Cardiac fibroblast (primary cell): ENCODE data around the gene TPD52L1.

Experiments used
- DNase-seq, 2 donors: peaks; one replicate each; pipeline versions ENCODE4 v3.0.0 to v3.0.0-alpha.2; 2010; ENCODE audit warnings: low read depth in 2 of 2
- H3K4me3 ChIP-seq, 2 donors: replicated peaks in 1 of 2; 1 replicate in 1 of 2; 2 replicates in 1 of 2; pipeline ENCODE4 v1.5.1; 2011; ENCODE audit warnings: low read depth in 2 of 2, low read length in 2 of 2, mild to moderate bottlenecking in 2 of 2, moderate library complexity in 1 of 2
- TF ChIP-seq, protein P1 (sequence below): IDR thresholded peaks from one replicate; pipeline ENCODE4 v1.5.1; 2011; ENCODE audit warnings: low read depth, mild to moderate bottlenecking, low read length, inconsistent platforms

Gene TPD52L1

GRCh38 chr6:125200941-125201340 is 47.4 kb downstream of the TPD52L1 start:
- TF ChIP-seq, protein P1, sequence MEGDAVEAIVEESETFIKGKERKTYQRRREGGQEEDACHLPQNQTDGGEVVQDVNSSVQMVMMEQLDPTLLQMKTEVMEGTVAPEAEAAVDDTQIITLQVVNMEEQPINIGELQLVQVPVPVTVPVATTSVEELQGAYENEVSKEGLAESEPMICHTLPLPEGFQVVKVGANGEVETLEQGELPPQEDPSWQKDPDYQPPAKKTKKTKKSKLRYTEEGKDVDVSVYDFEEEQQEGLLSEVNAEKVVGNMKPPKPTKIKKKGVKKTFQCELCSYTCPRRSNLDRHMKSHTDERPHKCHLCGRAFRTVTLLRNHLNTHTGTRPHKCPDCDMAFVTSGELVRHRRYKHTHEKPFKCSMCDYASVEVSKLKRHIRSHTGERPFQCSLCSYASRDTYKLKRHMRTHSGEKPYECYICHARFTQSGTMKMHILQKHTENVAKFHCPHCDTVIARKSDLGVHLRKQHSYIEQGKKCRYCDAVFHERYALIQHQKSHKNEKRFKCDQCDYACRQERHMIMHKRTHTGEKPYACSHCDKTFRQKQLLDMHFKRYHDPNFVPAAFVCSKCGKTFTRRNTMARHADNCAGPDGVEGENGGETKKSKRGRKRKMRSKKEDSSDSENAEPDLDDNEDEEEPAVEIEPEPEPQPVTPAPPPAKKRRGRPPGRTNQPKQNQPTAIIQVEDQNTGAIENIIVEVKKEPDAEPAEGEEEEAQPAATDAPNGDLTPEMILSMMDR: no peak
- H3K4me3 ChIP-seq: no peak overlapping the region
- DNase-seq: no peak

DNA sequence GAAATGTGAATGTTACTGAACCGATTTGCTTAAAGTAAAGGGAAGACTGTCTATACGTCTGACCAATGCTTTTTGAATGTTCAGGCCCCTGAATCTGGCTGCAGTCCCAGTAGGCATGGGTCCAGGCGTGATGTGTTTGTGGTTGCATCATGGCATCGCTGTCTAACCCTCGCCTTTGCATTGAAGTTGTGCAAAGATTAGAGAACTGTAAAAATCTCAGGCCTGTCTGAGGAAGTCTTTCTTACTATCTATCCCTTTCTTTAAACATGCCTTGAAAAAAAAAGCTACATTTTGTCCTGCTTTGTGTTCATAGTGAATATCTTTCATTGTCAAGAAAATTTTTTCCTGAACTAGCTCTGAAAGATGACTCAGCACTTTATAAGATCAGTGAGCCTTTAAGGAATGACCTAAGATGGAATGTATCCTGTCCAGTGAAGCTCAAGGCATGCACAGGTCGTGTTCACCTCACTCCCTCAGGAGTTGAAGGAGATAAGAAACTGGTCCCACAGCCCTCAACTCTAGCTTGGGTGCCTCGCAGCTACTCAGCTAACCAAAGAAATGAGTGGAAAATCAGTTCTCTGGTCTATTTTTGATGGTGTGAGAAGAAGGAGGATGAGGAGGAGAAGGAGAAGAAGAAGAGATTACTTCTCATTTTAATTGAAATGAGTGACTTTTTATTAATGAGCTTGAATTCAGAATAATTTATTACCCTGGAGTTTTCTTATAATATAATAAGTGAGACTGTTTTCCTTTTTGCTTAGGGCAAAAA is 48.6 kb downstream of the TPD52L1 start:
- no peak overlapping the region for H3K4me3 ChIP-seq
- peak; percentile 95 to 97 for DNase-seq
- TF ChIP-seq, protein P1: no peak

GRCh38 chr6:125203395-125203794 is 49.8 kb downstream of the TPD52L1 start:
- TF ChIP-seq, protein P1: no peak
- peak in 1 of 2 donors; percentile 41 for DNase-seq

DNA sequence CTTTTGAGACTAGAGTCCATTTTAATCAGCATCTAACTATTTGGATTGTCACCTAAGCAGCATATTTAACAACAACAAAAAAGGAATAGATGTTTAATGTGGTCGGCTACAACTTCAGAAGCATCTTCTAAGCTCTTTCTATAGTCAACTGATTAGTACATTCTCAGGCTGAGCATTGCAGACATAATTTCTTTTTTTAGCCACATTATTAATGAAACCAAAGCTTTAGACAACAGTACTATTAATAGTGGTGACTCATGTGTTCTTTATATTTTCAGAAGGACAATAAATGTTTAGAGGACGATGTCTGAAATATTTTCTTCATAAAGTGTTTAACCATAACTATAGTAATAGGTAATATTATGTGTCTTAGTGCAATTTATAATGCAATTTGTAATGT is 52.4 kb downstream of the TPD52L1 start:
- TF ChIP-seq, protein P1: no peak
- no peak for DNase-seq
- no peak overlapping the region for H3K4me3 ChIP-seq

More at GRCh38 chr6:125203395-125203794, 49.8 kb downstream of the TPD52L1 start:
- no peak overlapping the region for H3K4me3 ChIP-seq

GRCh38 chr6:125206389-125206788 is 52.8 kb downstream of the TPD52L1 start:
- TF ChIP-seq, protein P1: no peak
- no peak for DNase-seq
- H3K4me3 ChIP-seq: no peak overlapping the region

DNA sequence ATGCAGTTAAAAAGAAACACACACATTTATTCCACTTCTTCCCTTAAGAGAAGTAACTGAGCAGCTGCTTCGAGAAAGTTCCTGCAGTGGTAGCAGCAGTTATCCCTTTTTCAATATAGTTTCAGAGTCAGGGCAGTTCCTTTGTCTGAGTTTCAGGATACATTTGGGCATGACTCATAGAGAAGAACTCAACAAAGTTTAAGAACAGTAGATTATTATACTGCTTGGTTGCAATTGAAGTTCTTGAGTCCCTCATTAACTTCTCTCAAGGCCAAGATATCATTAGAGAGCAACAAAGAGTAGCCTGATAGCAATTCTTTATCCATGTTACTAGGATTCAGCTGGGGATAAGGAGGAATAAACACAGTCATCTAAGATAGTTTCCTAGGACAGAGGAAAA is 54.4 kb downstream of the TPD52L1 start:
- DNase-seq: no peak
- H3K4me3 ChIP-seq: no peak overlapping the region

More for the DNA sequence above, 54.4 kb downstream of the TPD52L1 start:
- TF ChIP-seq, protein P1: no peak
